HG03439 (cell line): ENCODE data around the gene PIGBOS1.
"Not testable (repeated sequence)": the region's sequence is repeated elsewhere in the genome, so short reads cannot be mapped to it uniquely, and the experiment has no call there.

Experiments
- ATAC-seq: cut with Tn5 transposase; IDR thresholded peaks from one replicate; pipeline ENCODE4 v1.9.1; 2021; ENCODE audit warnings: mild to moderate bottlenecking, moderate library complexity; ENCODE audit not compliant: unreplicated experiment

The PIGBOS1 gene

GRCh38 chr15:55302801-55303200 is 16.1 kb downstream of the PIGBOS1 start:
- not testable (repeated sequence) for ATAC-seq

GRCh38 chr15:55297315-55297714 is 21.6 kb downstream of the PIGBOS1 start:
- no peak for ATAC-seq

- ATAC-seq, result peak; percentile 61
These were observed 28.3 kb downstream of the PIGBOS1 start for GRCh38 chr15:55290528-55291057.

- ATAC-seq, result peak; percentile 64
These were observed 29.0 kb downstream of the PIGBOS1 start, which contains the start of gene RAB27A for GRCh38 chr15:55289746-55290527. Gene RAB27A, minus strand, starts transcription at chr15:55289813. Its CDS starts 54,879 bp downstream, at chr15:55234934.

- peak; percentile 39 for ATAC-seq
These were observed 29.7 kb downstream of the PIGBOS1 start for GRCh38 chr15:55289011-55289745.

GRCh38 chr15:55288006-55288717 is 30.8 kb downstream of the PIGBOS1 start:
- no peak for ATAC-seq

GRCh38 chr15:55286442-55287189 is 32.3 kb downstream of the PIGBOS1 start:
- ATAC-seq, result not testable (repeated sequence)

- no peak for ATAC-seq
These were observed 34.5 kb downstream of the PIGBOS1 start for GRCh38 chr15:55284426-55284825.

GRCh38 chr15:55283379-55284147 is 35.4 kb downstream of the PIGBOS1 start:
- ATAC-seq, result no peak

GRCh38 chr15:55282284-55282833 is 36.6 kb downstream of the PIGBOS1 start:
- no peak for ATAC-seq

GRCh38 chr15:55281517-55282228 is 37.2 kb downstream of the PIGBOS1 start:
- ATAC-seq, result no peak

GRCh38 chr15:55280589-55280988 is 38.3 kb downstream of the PIGBOS1 start:
- not testable (repeated sequence) for ATAC-seq

- ATAC-seq, result peak; percentile 78
These were observed 39.1 kb downstream of the PIGBOS1 start for GRCh38 chr15:55279746-55280351.

- ATAC-seq, result no peak
These were observed 39.7 kb downstream of the PIGBOS1 start for GRCh38 chr15:55279100-55279745.

- ATAC-seq, result no peak
These were observed 41.2 kb downstream of the PIGBOS1 start for GRCh38 chr15:55277715-55278114.

GRCh38 chr15:55277116-55277564 is 41.8 kb downstream of the PIGBOS1 start:
- ATAC-seq, result peak; percentile 57

- ATAC-seq, result no peak
These were observed 42.6 kb downstream of the PIGBOS1 start for GRCh38 chr15:55276324-55276723.

- no peak for ATAC-seq
These were observed 48.6 kb downstream of the PIGBOS1 start for GRCh38 chr15:55270291-55270690.
